Spleen (tissue), 11 donors: ENCODE data around the gene JARID2. TPM values are rescaled to one million over a fixed set of nuclear protein-coding genes. Genes with fewer than 3 reads are reported as not detected.
A peak's percentile ranks its signal among the peaks of the same experiment; 100 is the strongest.

Experiments used
- DNase-seq: peaks from one replicate; pipeline ENCODE4 v3.0.0-alpha.2; 2020
- H3K27ac ChIP-seq, 8 donors: fragments of 200-600 bp; sonication (generic) in 7 of 8; 1 replicate in 4 of 8; 2 replicates in 4 of 8; pipeline versions ENCODE4 v1.5.0 to v1.8.0; 2016 to 2021; ENCODE audit warnings: inconsistent platforms in 4 of 8, mild to moderate bottlenecking in 4 of 8, moderate library complexity in 1 of 8
- H3K27me3 ChIP-seq, 7 donors: fragments of 200-600 bp; sonication (generic) in 6 of 7; replicated peaks in 1 of 7; 1 replicate in 4 of 7; 2 replicates in 3 of 7; pipeline versions ENCODE4 v1.5.0 to v1.8.0; 2016 to 2021; ENCODE audit warnings: inconsistent platforms in 3 of 7, mild to moderate bottlenecking in 1 of 7
- H3K36me3 ChIP-seq, 6 donors: fragments of 200-600 bp; sonication (generic) in 5 of 6; 1 replicate in 4 of 6; 2 replicates in 2 of 6; pipeline versions ENCODE4 v1.5.0 to v1.8.0; 2016 to 2021; ENCODE audit warnings: inconsistent platforms in 2 of 6
- H3K4me1 ChIP-seq, 6 donors: fragments of 200-600 bp; sonication (generic) in 5 of 6; 1 replicate in 3 of 6; 2 replicates in 3 of 6; pipeline versions ENCODE4 v1.5.0 to v1.8.0; 2016 to 2021; ENCODE audit warnings: inconsistent platforms in 3 of 6
- H3K4me3 ChIP-seq, 8 donors: fragments of 200-600 bp; sonication (generic) in 7 of 8; 1 replicate in 4 of 8; 2 replicates in 4 of 8; pipeline versions ENCODE4 v1.5.0 to v1.8.0; 2016 to 2021; ENCODE audit warnings: inconsistent platforms in 4 of 8, mild to moderate bottlenecking in 4 of 8, moderate library complexity in 2 of 8
- H3K9me3 ChIP-seq, 8 donors: fragments of 200-600 bp; sonication (generic) in 7 of 8; 1 replicate in 4 of 8; 2 replicates in 4 of 8; pipeline versions ENCODE4 v1.5.0 to v1.8.0; 2016 to 2021; ENCODE audit warnings: inconsistent platforms in 4 of 8
- CTCF ChIP-seq, 11 experiments: fragments of 200-600 bp in 7 of 11; fragments of 450-650 bp in 4 of 11; sonication (generic) in 4 of 11; IDR thresholded peaks in 8 of 11; conservative IDR thresholded peaks in 3 of 11; 1 replicate in 7 of 11; 2 replicates in 4 of 11; pipeline versions ENCODE4 v1.4.0 to v1.8.0; 2016 to 2021; ENCODE audit warnings: antibody characterized with exemption in 11 of 11, inconsistent platforms in 4 of 11, mild to moderate bottlenecking in 1 of 11
- POLR2A ChIP-seq, 3 donors: fragments of 450-650 bp; IDR thresholded peaks; one replicate each; pipeline ENCODE4 v1.5.1; 2017; ENCODE audit warnings: antibody characterized with exemption in 3 of 3, mild to moderate bottlenecking in 1 of 3
- POLR2AphosphoS5 ChIP-seq, 3 donors: sonication (generic); formaldehyde crosslinking; IDR thresholded peaks; one replicate each; pipeline ENCODE4 v1.5.1; 2017; ENCODE audit warnings: antibody characterized with exemption in 3 of 3
- WGBS, 5 donors: extraction: QIAGEN DNeasy Blood & Tissue Kit in 3 of 5; methylation state at CpG; one replicate each; pipeline versions ENCODE4 v1.1.5 to v1.1.7; 2013 to 2018; 5-methylcytosine and 5-hydroxymethylcytosine counted together
- intact Hi-C: fragments of 100-400 bp; cut with DNase I; formaldehyde crosslinking; loops from one replicate; pipeline ENCODE4 v1.15.0; 2023; ENCODE audit warnings: low total_unique reads
- polyA plus RNA-seq, 3 donors: library from polyadenylated mRNA; stranded (reverse); fragments of 200-250 nt; gene quantifications; one replicate each; pipeline ENCODE4 v1.2.1, GENCODE V29; 2013
- total RNA-seq, 7 donors: library from RNA; depleted of rRNA in 3 of 7; stranded (reverse); fragments of >200 nt in 3 of 7; fragmentation: NEBNext Ultra II Directional in 4 of 7; extraction: Animal tissue kit (Norgen Biotek cat#: 25700) in 4 of 7; gene quantifications; one replicate each; pipeline versions ENCODE4 v1.1.0 to v1.2.1, GENCODE V29; 2016 to 2021
- donor health status: healthy with polysubstance abuse.
- donor health status: DM: no; HTN: no; CAD: no; lungs with moderate emphysema.
- donor health status: DM: no; HTN: no; CAD: no.
- donor health status: Bipolar disorder and iron deficiency.
- donor health status: healthy.
- donor health status: DM: no; HTN: no; CAD: no.
- donor health status: DM: yes; HTN: yes; CAD: no.

The JARID2 gene
- total and polyA plus RNA-seq, 10 donors, result 4.4 to 27.1 (median 20.6) TPM

GRCh38 chr6:15393605-15394004, 147.7 kb downstream of the JARID2 start:
- intact Hi-C loops, result no loop called here
- H3K4me1 ChIP-seq, result peaks cover 16 to 59% (median 41%) of the 10 kb centered on the region in 6 donors
- H3K27me3 ChIP-seq, result no peaks in the 10 kb centered on the region
- TF ChIP-seq POLR2A (IDR thresholded peaks at IDR 0.05) (no peak), CTCF (IDR thresholded peaks at IDR 0.05 in 8 of 11, conservative IDR thresholded peaks at IDR 0.05 in 3 of 11) (no peak), POLR2AphosphoS5 (IDR thresholded peaks at IDR 0.05) (no peak)
- 94 to 98% (median 96%) methylated on average over 7 of the region's 7 CpGs for WGBS, 5 donors
- H3K9me3 ChIP-seq, result no peaks in the 10 kb centered on the region
- no peaks in the 10 kb centered on the region for H3K36me3 ChIP-seq
- no peak for DNase-seq
- no peak overlapping the region for H3K27ac ChIP-seq
- H3K4me3 ChIP-seq, result no peak overlapping the region

- TF ChIP-seq POLR2AphosphoS5 (IDR thresholded peaks at IDR 0.05), result no peak
- TF ChIP-seq POLR2A (IDR thresholded peaks at IDR 0.05), result no peak
- no peak for TF ChIP-seq CTCF (IDR thresholded peaks at IDR 0.05 in 8 of 11, conservative IDR thresholded peaks at IDR 0.05 in 3 of 11)
- intact Hi-C loops, result no loop called here
- Histone ChIP-seq H3K27me3 (no peaks in the 10 kb centered on the region), H3K36me3 (no peaks in the 10 kb centered on the region), H3K4me1 (peaks cover 18 to 59% (median 42%) of the 10 kb centered on the region in 6 donors), H3K9me3 (no peaks in the 10 kb centered on the region), H3K27ac (no peak overlapping the region), H3K4me3 (no peak overlapping the region)
- no peak for DNase-seq
- 79 to 91% (median 84%) methylated on average over 8 of the region's 8 CpGs for WGBS, 5 donors
Measured at GRCh38 chr6:15395087-15395486, 149.2 kb downstream of the JARID2 start.

DNA sequence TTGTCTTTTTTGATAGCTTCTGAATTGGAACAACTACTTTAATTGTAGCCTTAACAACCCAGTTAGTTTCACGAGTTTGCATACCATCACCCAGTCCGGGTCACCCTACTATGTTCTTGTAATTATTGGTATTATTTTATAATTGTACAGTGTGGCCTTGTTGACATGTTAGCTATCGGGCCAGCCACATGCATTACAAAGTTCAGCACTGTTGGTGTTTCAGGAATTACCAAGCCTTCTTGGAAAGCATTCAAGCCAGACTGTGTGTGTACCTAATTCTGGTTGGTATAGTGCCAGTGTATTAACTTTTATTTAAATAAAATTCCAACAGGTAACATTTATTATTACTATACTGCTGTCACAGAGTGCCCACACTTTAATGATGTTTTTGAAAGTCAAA, 150.9 kb downstream of the JARID2 start:
- 93 to 97% (median 96%) methylated on average over 3 of the region's 3 CpGs for WGBS, 5 donors
- Histone ChIP-seq H3K27ac (no peak overlapping the region), H3K4me3 (no peak overlapping the region), H3K4me1 (peaks cover 29 to 59% (median 42%) of the 10 kb centered on the region in 6 donors), H3K36me3 (no peaks in the 10 kb centered on the region), H3K27me3 (no peaks in the 10 kb centered on the region), H3K9me3 (no peaks in the 10 kb centered on the region)
- TF ChIP-seq POLR2AphosphoS5 (IDR thresholded peaks at IDR 0.05) (no peak), POLR2A (IDR thresholded peaks at IDR 0.05) (no peak), CTCF (IDR thresholded peaks at IDR 0.05 in 8 of 11, conservative IDR thresholded peaks at IDR 0.05 in 3 of 11) (no peak)
- DNase-seq, result no peak
- intact Hi-C loops, result no loop called here

DNA sequence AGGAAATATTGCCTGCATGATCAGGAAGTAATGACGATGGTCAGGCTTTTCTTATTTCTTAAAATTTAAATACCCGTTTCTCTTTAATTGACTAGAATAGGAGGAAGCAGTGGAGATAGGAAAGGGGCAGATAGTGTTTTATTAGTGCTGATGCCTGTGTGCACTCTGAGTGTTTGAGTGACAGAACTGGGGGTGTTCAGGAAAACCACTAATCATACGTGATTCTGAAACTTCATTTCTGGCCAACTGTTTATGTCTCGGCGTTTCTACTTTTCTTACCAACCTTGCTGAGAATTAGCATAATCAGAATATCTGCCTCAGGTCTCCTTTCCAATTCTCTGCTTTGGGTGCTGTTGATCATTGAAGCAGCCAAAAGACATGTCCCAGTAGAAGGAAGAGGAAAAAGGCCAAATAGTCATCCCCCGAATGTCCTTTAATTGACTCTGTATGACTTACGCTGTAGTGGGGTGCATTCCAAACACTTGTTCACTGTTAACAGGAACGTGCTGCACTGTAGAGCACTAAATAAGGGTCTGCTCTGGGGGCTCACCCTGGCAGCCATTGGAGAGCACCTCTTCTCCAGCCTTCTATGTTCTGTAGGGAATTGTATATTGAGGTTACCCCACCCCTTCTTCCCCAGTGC, 152.9 kb downstream of the JARID2 start:
- no peak for DNase-seq
- H3K36me3 ChIP-seq, result no peaks in the 10 kb centered on the region
- peak overlapping the region in 1 of 8 donors; percentile 4 for H3K4me3 ChIP-seq
- H3K4me1 ChIP-seq, result peaks cover 36 to 63% (median 54%) of the 10 kb centered on the region in 6 donors
- 21 to 38% (median 27%) methylated on average over 8 of the region's 8 CpGs for WGBS, 5 donors
- intact Hi-C loops, result no loop called here
- H3K27me3 ChIP-seq, result no peaks in the 10 kb centered on the region
- H3K9me3 ChIP-seq, result no peaks in the 10 kb centered on the region
- TF ChIP-seq POLR2AphosphoS5 (IDR thresholded peaks at IDR 0.05), result no peak
- TF ChIP-seq CTCF (IDR thresholded peaks at IDR 0.05 in 8 of 11, conservative IDR thresholded peaks at IDR 0.05 in 3 of 11), result no peak
- TF ChIP-seq POLR2A (IDR thresholded peaks at IDR 0.05), result no peak
- peak overlapping the region in 2 of 8 donors; percentile 12 to 32 for H3K27ac ChIP-seq
